GM21381 (cell line): ENCODE data around the gene THOC1.

Experiments
- ATAC-seq: cut with Tn5 transposase; IDR thresholded peaks from one replicate; pipeline ENCODE4 v1.9.1; 2021; ENCODE audit warnings: mild to moderate bottlenecking, moderate library complexity; ENCODE audit not compliant: unreplicated experiment

Gene THOC1

DNA sequence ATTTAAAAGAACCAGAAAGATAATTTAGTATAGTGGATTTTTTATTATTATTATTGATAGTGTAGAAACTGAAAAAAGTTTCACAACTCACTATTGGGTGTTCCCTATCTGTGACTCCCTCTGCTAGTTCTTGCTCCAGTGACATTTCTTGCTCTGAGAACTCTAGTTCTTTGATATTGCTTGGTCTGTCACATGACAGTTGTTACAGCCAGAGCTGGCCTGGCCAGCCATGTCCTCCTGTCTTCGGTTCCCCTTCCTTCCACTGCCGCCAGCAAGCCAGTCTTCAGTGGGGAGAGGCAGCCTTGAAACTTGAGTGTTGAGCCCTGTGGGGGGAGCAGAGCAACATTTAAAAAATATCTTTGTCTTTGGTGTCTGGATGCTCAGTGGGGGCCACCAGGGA, 7.6 kb upstream of the THOC1 start:
- no peak for ATAC-seq

DNA sequence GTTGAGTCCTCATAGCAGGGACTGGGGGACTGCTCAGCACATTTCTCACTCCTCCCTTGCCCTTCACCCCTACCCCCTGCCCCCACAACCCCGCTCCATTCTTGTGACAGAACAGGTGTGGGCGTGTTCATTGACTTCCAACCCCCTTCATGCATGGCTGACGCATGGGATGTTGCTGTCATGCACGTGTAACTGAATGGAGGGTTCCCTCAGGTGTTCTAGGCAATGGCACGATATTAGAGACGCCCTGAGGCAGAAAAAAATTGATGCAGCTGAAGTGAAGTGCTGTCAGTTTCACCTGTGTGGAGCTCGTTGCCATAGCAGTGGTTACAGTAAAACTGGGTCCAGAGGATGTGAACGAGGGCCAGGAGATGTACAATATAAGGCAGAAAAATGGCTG, 6.5 kb upstream of the THOC1 start:
- no peak for ATAC-seq

DNA sequence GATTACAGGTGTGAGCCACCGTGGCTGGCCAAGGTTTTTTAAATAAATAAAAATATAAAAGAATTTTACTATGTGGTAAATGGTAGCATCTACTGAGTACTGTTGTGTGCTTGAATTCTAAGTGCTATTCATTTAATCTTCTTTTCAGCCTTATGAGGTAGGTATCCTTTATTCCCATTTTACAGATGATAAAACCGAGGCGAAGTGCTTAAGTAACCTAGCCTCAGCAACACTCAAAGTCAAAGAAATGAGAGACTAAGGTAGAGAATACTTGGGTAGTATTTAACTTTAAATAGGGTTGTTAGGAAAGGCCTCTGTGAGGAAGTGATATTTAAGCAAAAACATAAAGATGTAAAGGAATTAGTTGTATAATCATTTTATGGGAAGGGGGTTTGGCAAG, 5.7 kb upstream of the THOC1 start:
- ATAC-seq: no peak

DNA sequence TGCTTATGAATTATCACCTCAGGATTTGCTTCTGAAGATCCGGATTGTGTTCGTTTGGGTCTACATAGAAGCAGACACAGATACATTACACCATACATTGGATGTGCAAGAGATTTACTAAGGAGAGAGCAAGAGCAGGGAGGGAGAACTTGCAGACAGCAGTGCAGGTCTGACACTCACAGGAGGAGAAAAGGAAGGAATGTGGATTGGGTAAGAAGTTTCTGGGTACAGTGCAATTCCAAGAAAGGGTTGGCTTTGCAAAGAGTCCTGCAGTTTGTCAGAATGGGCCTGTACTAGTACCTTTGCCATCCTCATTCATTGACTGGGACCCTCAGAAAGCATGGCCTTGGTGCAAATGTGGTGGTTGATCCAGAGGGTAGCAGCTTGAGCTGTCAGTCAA, 4.8 kb upstream of the THOC1 start:
- ATAC-seq: no peak

DNA sequence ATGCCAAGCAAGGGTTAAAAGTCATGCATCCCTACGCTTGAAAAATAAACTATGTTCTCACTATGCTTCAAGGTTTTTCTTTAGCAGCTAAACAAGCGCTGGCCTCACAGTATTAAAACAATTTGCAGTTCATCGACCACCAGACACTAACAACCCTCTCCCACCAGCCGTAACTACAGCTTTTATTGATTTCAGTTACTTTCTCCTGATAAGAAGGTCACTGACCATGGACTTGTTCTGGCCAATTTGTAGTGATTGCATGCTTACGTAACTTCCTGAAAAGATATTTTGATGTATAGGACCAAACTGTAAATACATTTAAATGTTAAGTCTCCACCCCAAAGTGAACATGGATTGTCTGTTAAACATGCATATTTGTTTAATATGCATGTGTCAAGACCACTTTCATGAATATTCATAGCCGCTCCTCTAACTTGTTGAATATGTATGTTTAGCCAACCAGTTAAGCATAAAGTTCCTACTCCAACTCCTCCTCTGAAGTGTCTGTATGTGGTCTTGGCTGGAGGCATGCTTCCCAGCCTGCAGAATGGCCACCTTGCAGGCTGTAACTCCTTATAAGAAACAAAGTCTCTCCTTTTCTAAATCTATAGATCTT, 1.7 kb upstream of the THOC1 start:
- no peak for ATAC-seq

DNA sequence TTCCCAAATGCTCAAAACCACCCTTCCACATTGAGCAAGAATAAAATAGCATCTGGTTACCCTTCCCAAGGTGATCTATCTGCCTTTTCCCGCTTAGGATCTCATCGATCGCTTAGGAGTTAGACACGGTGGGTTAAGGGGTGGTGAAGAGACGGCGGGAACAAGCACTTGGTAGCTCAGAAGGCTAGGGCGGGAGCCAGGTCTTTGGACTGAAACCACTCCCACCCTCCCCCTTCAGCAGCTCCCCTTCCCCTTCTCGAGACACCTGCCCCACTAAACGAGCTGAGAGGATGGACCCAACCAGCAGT, 513 bp downstream of the THOC1 start:
- peak; percentile 27 for ATAC-seq

DNA sequence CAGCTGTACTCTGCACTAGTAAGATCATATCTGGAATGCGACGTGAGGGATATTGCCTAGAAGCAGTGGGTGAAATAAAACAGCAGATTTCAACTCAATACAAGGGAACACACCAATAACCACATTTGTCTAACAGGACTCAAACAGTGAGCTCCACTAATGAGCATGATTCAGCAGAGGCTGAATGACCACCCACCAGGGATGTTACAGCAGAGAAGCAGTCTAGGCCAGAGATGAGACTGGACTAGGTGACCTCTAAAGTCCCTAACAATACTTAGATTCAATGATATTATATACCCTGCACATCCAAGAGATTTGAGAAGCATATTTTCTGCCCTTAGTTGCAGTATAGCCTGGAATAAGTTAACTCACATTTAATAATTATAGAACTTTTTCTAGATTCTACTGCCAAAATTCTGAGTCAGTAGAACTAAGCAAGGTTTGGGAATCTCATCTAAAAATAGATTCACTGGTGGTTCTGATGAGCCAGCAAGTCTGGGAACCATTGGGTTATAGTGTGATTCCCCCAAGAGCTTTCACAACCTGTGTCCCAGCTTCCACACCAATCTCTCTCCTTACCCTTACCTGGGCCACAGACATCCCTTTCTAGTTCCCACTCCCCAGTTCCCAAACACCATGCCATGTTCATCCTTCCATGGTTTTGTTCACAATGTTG, 6.3 kb downstream of the THOC1 start:
- no peak for ATAC-seq

DNA sequence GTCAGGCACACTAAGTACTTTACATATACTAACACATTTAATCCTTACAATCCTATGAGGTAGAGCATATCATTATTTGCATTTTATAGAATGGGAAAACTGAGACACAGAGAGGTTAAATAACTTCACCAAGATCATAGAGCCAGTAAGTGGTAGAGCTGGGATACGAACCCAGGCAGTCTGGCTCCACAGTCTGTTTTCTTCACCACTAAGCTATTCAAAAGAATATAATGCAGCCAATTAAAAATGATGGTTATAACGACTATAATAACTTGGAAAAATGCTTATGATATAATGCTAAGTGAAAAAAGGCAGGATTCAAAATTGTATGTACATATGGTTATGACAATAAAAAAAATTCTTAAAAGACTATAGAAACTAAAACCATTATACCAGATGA, 7.3 kb downstream of the THOC1 start:
- ATAC-seq: no peak

DNA sequence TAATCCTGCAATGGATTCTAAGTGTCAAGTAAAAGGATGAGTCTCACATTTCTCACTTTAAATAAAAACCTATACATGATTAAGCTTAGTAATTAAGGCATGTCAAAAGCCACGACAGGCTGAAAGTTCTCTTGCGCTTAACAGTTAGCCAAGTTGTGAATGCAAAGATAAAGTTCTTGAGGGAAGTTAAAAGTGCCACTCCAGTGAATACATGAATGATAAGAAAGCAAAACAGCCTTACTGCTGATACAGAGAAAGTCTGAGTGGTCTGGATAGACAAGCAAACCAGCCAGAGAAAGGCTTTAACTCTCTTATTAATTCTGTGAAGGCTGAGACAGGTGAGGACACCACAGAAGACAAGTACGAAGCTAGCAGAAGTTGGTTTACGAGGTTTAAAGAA, 12.7 kb downstream of the THOC1 start:
- no peak for ATAC-seq

DNA sequence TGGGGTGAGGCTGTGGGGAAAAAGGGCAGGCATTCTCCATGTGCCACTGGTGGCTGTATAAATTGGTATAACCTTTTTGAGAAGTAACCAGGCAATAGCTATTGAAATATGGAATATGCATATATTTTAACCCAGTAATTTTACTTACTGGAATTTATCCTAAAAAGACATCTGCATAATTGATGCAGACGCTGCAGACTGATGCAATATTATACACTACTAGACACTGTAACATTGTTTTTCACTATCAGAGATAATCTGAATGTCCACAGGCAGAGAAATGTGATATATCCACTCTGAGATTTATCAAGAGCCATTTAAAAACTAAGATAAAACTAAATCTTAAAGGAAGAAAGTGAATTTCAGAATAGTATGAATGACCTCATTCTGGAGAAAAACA, 14.7 kb downstream of the THOC1 start:
- ATAC-seq: no peak

DNA sequence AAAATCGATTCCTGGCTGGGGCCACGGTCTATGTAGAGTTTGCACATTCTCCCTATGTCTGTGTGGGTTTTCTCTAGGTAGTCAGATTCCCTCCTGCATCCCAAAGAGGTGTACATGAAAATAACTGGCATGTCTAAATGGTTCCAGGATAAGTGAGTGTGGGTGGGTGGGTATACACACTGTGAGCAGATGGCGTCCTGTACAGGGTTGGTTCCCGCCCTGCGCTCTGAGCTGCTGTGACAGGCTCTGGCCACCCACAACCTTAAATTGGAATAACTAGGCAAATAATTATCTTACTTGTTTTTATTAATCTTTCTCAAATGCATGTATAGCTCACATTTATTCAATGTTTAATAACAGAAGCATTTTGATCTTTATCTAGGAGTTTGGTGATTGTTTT, 16.3 kb downstream of the THOC1 start:
- ATAC-seq: no peak

DNA sequence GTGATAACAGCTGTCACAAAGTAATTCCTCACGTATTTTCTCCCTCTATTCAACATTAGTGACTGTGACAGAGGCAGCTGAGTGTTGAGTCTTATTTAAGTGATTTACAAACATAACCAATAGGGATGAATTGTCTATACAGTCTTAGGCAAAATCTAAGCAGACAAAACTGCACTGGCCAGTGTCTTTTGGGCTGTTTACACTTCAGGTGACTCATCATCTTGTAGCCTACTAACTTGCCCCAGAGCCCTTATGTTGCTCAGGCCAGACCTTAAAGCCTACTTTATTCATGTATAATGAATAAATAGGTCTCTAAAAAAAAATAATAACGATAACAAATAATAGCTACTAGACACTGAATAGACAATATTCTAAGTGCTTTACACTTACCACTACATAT, 17.2 kb downstream of the THOC1 start:
- no peak for ATAC-seq

DNA sequence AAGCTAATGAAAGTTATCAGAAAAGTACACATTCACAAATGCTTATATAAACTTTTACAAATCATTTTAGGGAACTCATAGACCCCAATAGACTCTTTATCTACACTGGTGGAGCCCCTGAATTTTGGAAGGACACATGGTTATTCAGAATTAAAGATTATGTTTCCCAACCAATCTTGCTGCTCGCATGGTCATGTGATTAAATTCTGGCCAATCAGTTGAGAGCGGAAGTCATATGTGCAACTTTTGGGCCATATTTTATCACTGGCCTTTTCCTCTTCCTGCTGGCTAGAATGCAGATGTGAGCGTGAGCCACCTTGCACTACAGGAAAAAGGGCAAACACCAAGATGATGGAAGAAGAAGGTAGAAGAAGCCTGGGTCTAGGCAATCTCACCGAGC, 19.8 kb downstream of the THOC1 start:
- no peak for ATAC-seq

DNA sequence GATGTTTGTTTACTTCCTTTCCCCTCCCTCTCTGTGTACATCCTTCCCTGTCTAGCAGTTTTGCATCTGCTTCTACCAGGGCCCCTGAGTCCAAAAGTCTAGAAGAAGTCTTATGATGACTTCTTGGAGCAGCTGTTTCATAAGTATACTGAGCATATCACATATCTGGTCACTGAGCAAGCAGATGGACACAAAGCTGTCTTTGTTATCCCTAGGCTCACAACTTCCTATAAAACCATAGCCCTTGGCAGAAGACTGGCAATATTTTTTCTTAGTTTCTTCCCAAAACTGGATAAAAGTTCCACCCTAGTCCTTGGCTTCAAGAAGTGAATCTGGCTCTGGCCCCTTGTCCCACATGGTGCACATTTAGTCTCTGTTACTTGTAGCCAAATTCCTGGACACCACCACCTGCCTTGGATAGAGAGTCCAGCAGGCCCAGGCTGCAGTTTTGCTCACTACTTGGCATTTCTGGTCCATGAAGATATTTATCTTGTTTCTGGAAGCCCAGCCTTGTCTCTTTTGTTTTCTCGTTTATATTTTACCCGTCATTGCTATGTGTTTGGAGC, 22.5 kb downstream of the THOC1 start:
- ATAC-seq: no peak

DNA sequence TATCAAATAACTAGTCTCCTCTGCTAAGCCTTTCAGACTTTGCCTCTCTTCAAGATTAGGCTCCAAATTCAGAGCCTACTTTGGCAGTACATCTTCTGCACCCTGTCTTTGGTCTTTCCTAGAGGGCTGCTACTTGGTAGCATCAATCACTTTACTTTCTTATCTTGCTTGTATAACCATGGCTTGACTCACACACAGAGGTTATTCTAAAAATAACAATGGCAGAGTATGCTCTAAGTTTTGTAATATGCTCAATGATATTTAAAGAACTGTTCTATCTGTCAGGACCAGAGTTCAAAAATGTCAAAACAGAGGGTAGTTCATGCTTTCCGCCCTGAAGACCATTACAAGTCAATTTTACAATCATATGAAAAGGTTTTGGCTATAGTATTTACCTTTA, 27.7 kb downstream of the THOC1 start:
- no peak for ATAC-seq

DNA sequence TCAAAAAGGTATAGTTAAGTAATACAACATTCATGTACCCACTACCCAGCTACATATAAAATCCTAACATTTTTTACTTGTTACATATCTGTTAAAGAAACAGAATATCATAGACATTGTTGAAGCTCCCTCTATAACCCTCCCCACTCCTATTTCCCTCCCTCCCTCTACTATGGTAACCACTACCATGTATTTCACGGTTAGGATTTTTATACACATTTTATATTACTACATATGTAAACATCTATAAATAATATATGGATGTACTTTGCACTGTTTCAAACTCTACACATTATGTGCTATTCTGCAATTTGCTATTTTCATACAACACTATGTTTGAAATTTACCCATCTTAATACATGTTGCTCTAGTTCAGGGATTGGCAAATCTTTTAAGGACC, 36.3 kb downstream of the THOC1 start:
- no peak for ATAC-seq

DNA sequence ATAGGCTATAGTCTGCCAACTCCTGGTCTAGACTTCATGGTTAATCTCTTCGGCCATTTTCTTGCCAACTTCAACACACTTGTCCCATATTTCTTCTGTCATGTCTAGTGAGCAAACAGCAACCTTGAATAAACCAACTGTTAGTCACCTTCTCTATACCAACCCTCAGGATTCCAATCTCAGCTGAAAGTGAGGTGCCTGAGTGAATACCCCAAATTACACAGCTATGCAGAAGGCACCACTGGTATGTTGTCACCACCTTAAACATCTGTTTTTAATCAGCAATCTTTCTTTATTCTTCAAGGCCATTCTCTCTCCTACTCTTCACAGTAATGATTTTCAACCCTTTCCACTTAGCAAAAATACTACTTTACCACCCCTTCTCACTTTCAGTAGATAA, 39.3 kb downstream of the THOC1 start:
- ATAC-seq: no peak

DNA sequence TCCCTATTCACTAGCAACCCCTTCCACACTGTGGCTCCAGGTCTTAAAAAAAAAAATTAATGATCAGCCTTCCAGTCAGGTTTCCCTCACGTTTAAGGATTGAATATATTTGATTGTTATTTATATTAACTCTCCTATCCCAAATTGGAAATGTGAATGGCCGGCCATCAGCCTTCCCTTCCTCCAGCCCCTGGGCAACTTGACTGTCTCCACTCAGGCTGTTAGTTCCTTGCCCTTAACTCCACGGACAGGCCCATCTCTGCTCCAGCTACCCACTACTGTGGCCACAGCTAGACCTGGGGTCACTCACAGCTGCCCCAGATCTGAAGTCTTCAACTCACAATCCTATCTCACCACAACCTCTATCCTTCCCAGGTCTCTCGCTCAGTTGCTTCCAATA, 39.9 kb downstream of the THOC1 start:
- ATAC-seq: no peak

DNA sequence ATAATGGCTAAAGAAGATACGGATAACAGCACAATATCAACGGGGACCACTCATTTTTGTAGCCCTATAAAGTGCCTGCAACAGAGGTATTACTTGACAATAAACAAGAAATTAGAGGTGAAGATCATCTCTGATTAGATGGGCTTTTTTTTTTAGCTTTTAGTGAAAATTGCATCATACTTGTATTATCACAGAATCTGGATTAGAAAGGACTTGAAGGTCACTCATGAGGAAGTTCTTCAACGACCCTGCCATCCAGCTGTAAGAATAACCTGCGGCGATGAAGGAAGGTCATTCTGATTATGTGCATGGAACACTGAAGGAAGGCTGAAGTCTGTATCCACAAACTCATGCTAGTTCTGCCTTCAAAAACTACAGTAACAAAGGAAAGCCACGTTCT, 40.5 kb downstream of the THOC1 start:
- ATAC-seq: no peak

DNA sequence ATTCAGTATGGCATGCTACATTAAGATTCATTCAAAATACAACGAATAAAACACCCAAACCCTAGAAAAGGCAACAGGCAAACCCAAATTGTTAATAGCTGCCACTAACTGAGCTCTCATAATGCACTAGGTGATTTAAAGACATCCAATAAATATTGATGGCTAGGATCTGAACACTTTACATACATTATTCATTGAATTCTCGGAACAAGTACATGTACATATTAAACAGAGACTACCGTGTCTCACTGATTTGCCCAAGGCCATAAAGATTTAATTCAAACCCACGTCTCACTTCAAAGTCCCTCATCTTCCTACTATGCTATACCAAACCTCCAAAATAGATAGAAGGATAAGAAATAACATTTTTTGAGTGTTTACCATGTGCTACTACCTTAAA, 42.1 kb downstream of the THOC1 start:
- ATAC-seq: no peak

DNA sequence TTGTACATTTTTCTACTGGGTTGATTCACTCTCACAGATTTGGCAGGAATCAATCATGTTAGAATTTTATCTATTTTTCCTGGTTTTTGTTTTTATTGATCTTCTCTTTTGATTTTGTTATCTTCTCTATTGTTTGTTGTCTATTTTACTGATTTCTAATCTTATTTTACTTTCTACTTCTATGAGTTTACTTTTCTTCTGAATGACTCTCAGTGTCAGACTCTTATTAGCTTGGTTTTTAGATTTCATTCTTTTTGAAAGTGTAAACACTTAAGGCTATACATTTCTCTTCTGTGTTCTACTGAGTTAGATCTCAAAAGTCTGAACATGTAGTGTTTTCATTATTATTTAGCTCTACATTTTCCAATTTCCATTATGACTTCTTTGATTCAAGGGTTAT, 47.1 kb downstream of the THOC1 start:
- no peak for ATAC-seq

DNA sequence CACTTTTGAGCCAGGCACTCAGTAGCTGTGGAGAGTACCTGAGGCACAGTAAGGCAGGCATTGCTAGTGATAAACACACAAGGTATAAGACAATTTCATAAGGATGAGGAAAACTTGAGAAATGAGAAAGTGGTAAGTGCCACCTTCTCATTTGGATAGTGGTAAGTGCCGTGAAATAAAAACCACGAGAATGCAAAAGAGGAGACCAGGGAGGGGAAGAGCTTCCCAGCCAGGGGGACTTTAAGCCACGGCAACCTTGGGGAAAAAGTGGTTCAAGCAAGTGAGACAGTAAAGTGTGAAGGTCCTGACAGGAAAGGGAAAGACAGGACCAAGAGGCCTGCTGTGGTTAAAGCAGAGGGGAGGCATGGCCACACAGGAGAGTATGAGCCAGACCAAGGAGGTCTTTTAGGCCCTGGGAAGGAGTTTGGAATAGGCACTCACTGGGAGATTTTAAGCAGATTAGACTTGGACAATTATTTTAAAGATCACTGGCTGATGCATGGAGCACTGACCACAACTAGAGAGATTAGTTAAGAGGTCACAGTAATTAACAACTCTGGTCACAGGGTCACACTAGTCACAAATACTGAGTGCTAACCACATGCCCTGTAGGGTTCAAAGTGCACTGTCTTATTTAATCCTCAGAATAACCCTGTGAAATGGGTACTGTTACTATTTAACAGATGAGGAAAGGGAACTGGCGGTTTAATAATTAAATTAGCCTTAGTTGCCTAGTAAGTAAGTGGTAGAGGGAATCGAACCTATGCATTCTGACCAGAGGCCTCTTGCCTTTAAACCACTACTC, 50.1 kb downstream of the THOC1 start:
- ATAC-seq: no peak
